Activated CD4-positive, CD25-positive, alpha-beta regulatory T cell treated with anti-CD3 and anti-CD28 coated beads, Interleukin-2, amount 50 U/mL, for 16 hours (primary cell): Measurements from ENCODE around the gene NHS.

Experiments
- DNase-seq: peaks from one replicate; pipeline ENCODE4 v3.0.0-alpha.2; 2020; ENCODE audit warnings: low read depth, low spot score

NHS gene

DNA sequence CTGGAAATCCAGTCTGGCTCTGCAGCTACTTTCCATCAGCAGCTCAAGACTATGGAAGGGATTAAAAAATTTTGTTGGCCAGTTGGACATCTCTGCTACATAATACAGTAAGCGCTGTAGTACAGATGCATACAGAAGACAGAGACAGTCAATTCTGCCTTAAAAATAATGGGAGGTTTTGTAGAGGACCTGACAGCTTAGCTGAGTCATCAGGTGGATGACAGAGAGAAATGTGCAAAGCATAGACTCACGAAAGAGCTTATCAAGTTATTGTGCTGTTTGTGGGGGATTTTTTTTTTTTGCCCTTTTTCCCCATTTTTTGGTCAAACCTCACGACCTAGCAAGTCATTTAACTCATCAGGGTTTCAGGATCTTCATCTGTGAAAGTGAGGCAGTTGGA is 213.3 kb downstream of the NHS start:
- DNase-seq = no peak

DNA sequence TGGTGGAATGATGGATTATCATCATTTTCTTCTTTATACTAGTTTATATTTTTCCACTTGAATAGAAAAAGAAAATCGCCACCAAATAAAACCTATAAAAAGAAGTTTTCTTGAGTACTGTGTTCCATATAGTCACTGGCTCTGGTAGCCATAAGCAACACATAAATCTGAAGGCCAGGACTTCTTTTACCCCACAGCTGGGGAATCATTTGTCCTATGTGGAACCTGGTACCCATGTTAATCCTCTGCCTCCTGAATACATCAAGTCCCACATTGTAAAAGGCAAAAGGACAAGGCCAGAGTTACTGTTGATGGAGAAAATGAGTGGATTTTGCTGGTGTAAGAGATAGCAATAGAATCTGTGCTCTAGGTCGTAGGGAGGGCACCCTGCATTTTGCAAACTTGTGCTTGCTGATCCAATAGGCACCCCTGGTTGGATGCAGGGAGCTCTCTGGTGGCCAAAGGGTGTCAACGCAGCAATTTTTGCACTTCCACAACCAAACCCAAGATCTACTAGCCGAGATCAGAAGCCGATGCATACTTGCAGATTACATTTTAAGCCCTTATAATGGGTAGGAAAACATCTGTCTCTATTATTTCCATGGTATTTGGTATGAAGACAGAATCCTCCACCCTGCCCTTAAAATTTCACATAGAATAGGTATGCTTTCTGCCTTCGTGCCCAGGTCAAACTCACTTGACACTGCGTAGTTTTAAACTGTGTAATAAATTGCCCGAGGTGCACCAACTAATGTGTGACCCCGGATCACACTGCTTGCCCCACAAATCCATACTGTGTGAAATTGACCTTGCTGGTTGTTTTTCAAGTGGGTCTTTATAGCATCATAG is 216.1 kb downstream of the NHS start:
- DNase-seq = no peak

DNA sequence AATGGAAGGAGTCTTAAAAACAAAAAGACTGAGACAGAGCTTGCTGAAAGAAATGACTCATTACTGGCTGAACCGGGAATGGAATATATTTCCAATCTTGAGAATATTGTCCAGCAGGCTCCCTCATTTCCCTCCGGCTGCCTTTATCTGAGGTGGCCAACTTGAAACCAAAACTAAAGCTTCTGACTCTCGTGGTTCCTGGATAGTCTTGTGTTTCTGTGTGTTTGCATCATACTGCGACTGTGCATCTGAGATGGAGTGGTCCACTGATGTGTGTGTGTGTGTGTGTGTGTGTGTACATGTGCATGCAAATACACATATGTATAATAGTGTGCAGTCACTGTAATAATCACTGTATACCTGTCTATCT is 216.7 kb downstream of the NHS start:
- no peak for DNase-seq

DNA sequence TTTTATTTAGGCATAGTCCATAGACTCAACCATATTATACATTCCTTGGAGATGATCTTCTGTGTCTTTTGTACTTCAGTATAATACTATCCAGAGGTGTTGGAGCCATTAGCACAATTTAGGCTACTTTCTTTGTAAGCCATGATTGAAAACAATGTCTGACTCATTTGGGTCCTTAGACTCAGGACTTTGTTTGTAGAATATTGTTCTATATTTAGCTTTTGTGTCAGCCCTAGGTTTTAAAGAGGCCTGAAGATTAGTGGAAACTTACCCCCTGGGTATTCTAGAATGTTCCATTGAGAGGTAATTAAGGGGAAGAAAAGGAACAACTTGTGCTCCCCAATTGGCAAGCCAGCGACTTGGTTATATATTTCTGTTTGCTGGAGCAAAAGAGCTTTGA is 217.1 kb downstream of the NHS start:
- no peak for DNase-seq

DNA sequence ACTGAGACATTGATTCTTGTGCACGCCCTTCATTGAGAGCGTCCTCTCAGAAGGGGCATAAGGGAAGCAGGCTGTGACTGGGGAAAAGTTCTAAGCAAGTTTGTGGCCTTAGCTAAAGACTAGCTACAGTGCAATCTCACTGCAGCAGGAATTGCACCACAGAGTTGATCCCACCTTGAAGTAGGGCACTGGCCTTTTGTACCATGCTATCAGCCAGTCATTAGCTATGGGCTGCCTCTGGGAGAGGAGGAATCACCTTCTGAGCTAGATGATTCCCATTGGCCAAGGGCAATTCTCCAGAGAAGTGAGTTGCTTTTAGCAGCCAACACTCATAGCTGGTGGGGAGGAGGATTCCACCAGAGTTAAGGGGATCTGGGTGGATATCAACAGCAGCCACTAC is 219.7 kb downstream of the NHS start:
- no peak for DNase-seq

DNA sequence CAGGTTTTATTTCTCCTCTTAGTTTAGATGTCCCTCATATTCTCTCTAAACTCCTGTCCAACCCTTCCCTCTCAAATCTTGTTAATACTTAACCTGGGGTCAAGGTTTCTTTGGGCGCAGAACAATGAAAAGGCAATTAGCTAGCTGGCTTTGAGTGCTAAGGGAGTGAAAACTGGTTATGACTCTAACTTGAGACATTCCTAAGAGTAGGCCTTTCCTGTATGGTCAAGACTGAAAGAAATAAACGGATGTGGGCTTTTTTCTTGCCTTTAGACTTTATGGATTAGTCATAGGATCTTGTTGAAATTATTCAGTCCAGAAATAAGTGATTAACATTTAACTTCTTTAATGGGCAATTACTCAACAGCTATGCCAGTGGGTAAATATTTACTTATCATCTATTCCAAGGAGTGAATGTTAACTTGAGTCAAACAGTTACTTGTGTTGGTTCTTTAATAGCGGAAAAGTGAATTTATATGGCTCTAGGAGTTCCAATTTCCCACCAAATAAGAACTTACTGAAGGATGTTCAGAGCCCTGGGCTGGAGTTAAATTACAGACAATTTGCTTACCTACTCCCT is 220.5 kb downstream of the NHS start:
- no peak for DNase-seq

DNA sequence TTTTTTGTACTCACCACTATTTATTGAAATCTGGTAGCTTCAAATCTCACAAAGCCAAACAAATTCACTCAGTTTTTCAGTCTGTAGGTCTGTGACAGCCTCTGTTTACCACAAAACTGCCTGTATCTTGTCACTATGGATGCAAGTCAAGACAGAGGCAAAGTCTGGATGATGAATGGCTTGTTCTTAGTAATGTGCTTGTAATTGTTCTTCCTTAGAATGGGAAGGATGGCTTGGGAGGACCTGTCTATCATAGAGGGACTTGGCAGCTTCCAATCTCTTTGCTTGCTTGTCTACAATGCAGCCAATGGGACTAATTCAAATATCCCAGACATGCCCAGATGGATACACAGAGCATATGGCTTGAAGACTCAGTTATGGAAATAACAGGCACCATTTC is 221.1 kb downstream of the NHS start:
- DNase-seq = no peak

DNA sequence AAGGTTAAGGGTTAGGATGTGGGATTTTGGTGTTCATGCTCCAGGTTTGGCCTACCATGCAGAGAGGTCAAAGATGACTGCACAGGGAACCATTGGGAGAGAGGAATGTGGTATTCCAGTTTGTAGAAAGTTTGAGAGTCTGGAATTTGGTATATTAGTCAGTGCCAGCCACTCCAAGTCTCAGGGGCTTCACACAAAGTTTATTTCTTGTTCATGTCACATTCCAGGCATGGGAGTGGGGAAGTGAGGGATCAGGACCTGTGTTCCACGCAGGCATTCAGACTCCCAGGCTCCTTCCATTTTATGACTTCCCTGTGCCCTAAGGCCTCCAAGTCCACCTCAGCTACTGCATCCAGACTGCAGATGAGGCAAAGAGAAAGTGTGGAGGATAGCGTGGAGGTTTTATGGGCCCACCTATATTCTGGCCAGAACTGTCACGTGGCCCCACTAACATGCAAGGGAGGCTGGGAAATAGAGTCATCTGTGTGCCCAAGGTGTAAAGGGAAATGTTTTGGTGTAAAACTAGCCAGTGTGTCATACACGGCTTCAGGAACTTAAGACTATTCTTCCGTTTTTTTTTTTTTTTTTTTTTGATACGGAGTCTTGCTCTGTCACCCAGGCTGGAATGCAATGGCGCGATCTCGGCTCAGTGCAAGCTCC is 221.7 kb downstream of the NHS start:
- no peak for DNase-seq

DNA sequence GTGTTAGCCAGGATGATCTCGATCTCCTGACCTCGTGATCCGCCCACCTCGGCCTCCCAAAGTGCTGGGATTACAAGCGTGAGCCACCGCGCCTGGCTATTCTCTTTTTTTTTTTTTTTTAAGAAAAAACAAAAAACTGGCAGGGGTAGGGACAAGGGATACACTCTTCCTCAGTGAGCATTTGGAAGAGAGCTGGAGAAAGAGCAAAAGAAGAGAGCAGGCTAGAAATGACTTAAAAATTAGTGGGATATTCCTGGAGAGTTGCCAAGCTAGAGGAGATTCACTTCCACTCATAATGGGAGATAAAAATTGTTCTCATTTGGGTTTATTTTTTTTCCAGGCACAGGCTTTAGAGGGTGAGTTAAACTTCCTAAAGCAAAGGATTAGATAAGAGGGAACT is 222.3 kb downstream of the NHS start:
- no peak for DNase-seq

DNA sequence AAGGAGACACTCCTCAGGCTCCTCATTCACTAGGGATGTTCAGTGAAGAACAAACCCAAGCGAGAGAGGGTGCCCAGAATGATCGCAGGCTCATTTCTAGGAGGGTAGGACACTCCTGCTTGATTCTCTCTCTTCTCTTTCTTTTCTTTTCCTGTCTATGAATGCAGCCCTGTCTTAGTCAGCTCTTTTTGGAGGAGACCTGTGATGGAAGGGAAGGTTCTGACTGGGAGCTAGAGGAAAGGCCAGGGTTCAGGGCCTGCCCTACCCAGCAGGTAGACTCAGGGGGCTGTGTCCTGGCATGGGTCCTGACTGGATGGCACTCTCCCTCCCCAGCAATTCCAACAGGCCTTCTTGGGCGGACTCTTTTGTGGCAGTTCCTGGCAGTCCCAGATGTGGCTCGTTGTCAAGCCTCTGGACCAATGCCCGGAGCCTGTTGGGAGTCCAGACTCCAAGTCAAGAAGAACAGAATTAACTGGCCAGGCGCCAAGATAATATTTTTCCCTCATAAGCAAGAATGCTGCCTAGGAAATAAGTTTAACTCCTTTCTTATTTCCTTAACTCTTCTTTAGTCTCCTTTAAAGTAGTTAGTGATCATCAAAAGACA is 222.9 kb downstream of the NHS start:
- DNase-seq = no peak

DNA sequence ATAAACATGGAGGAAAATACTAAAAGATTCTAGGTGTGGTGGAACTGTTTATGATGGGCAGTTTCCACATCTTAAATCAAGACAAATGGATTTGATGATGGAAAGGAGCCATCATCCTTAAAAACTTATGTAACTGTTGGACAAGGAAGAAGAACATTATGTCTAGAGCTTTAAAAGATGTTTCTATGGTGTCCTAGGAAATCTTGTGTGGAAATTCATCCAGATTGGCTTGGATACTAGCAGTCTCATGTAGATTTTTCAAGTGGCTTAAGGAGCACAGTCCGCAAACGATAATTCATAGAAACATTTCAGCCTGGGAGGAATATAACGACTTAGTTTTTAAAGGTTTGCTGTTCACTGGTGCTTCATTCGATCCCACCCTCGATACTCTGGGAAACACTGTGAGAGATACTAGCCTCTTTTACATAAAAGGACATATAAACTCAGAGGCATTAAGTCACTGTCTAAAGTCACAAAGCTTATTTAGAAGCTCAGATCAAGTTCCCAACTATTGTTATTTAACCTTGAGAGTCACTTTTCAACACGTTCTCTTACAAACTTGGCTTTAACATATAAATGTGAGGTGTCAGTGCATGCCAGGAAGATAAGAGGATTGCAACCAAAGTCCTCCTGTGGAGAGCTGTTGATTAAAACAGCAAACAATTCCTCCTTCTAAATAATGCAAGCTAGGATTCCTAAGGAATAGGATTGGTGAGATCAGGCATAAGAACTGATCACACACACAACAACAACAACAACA is 226.6 kb downstream of the NHS start:
- no peak for DNase-seq

DNA sequence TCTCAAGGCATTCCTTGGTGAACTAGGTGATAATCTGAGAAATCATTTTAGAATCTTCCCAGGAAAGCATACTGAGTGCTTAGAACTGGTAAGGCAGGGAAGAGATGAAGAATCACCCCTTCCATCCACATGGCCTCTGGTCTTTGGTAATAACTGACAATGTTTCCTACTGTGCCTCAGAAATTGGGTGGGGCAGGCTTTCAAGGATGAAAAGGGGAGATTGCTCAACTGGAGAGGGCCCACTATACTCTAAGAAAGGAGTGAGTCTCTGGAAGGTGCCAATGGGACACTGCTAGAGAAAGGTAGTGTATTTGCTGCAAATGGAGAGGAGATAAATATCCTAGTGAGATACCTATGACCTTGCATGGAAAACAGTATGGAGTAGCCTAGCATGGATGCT is 227.2 kb downstream of the NHS start:
- no peak for DNase-seq

DNA sequence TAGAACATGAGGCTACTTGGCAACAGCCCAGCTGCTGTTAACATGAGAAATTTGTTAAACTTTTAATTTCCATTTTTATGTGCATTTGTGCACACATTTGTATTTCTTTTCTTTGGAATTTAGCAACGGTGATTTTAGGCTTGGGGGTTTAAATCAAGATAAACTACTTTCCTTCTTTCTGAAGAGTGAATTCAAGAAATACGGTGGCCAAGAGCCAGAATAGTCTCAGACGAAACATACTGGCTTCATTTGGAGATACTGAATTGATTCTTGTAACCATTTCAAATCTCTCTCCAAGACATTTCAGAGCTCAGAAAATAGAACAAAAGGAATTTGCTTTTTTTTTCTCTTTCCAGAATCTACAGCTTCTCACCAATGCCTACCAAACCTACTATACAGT is 228.2 kb downstream of the NHS start:
- no peak for DNase-seq

DNA sequence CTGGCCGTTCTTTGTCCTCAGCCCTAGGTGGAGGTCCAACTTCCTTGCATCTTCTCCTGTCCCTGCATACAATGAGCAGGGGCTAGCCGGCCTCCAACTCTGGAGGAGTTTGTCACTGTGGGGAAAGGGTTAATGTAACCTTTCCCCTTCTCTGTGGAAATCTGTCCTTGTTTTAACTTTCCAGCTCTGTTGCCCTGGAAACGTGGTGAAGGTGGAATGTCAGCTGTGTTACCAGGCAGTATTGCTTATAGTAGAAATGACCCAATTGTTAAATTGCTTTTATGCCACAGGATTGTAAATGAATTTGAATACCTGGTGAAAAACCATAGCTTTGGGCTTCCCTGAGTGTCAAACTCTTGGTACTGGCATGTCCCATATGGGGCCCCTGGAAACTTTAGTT is 230.7 kb downstream of the NHS start:
- no peak for DNase-seq

DNA sequence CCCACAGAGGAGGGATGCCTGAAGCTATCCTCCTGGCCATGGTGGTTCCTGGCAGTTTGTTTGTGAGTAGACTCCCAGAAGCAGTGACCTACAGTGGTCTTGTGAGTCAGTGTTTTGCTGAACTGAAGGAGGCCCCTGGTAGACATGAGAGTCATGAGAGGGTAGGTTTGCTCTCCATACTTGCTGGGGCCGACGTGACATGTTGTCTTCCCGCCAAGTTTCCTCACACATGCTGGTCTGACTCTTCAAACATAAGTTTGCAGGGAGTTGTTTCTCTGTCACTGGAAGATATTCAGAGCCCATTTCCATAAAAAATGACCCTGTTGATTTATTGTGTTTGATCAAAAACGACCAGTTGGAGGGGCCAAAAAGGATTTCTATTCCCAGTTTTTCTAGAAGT is 231.2 kb downstream of the NHS start:
- no peak for DNase-seq

DNA sequence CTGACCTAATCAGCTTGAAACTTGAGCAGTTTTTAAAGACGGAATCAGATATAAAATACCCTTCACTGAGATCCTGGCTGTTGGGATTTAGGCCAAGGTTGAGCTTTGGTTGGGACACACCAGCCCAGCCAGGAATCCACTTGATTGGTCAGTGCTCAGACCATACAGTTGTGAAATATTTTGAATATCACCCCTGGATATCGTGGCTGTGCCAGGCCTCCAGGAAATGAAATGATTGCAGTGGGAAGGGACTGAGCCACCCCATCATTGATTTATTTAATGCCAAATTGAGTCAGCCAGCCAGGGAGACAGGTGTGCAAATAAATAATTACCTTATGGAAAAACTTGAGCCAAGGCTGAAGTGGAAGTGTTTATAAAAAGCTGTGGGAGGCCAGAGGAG is 233.9 kb downstream of the NHS start:
- no peak for DNase-seq

DNA sequence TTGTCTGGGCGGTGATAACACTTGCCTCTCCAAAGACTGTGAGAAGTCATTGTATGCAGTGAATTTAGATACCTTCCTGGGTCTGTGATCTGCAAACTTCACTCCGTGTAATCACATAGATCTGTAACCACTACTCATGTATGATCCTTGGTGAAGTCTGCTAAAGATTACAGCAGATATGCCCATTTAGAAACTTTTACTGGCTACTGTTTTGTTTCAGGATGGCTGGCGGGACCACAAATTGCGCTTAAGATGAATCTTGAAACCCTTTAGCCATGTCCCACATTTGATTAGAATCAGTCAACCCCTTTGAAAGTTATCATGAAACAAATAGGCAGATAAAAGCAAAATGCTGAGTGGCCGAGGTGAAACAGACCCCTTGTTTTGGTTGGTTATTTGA is 235.8 kb downstream of the NHS start:
- DNase-seq = no peak

DNA sequence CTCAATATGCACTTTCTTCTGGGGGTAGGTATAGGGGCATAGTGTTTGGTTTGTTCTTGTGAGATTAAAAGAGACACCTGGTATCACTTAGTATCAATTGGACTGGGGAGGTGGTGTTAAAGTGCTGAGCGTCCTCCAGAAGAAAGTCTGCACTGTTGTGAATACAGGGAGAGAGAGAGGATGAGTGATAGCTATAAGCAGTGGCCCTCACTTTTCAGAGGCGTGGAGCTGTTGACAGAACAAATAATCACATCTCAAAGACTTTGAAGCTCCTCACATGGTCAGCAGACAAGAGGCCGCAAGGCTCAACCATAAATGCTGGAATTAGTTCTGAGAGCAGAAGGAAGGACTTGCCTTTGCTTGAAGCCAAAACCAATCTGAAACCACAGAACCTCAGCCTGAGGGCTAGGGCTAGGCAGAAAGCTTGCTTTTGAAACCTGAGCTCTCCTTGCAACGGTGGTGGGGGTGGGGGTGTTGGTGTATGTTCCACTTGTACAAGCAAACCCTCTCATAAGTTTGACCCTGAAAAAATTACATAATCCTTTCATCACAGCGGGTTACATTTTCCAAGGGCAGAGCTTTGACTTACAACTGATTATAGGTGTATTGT is 239.1 kb downstream of the NHS start:
- DNase-seq = no peak

DNA sequence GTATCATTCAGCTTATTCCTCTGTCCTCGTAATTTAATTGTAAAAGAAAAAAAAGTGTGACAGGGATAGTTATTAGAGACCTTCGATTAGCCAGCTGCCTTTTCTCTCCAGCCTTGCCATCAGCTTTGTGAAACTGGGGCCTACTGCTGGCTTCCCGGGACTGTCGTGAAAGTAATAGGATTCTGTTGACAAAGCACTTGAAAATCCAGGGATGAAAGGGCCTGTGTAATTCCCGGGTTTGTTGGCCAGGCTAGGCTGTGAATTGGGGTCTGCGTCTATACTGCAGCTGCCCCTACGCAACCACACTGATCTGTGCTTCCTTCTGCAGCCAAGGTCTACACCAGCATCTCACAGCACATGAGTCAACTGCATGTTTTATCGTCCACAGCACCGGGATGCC is 241.9 kb downstream of the NHS start:
- no peak for DNase-seq

DNA sequence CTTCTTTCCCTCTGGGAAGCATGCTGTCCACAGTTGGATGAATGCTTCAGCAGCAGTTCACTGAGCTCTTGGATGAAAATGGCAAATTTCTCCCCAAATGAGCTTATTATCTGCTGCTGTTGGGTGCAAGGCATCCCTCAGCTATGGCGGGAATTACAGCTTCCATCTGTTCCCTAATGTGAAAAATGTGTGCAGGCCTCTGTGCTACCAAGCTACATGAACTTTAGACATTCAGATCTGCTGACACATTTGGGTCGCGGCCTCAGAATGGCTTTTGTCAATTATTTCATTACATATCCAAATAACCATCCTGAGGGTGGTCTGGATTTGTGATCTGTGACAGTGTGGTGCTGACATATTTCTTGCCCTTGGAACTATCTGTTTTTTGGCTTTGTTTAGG is 242.8 kb downstream of the NHS start:
- no peak for DNase-seq

DNA sequence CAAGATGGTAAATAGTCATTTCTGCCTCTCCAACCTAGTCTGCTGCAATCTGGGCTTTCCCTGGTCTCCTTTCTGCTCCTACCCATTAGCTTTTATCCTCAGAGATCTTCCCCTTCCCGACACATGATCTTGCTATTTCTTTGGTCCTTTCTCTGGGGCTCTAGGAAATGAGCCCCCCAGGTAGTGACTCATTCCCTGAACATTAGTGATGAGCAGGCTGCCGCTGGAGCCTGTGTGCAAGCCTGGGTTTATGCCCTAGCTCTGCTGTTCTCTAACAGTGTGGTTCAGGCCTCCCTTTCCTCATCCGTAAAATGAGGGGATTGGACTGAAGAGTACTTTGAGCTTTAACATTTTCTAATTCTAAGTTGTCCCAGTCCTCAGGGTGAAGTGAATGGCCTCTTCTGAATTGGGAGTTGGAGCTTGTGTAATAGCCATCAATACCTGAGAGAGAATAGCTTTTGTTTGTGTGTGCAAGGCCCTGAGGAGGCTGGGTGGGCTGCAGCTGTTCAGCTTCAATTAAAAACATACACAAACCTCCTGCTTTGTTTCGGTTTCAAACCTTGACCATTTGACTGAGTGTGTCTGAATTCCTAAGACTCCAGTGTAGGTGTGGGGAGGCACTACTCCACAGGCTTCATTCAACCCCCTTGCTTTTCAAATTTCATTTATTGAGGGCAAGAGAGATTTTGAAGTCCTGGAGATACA is 246.7 kb downstream of the NHS start:
- DNase-seq = no peak
